Right renal pelvis (tissue), 4 donors: ENCODE measurements around the gene CDKN2C. TPM values are rescaled to one million over a fixed set of nuclear protein-coding genes. Genes with fewer than 3 reads are reported as not detected.

ENCODE experiments used
- DNase-seq, 4 donors: peaks; one replicate each; pipeline ENCODE4 v3.0.0-alpha.2; 2013; ENCODE audit warnings: low read depth in 4 of 4, low spot score in 3 of 4, missing footprints in 1 of 4
- polyA plus RNA-seq, 4 donors: library from polyadenylated mRNA; unstranded; fragments of 120-200 nt; gene quantifications; one replicate each; pipeline ENCODE4 v1.2.1, GENCODE V29; 2013; ENCODE audit not compliant: insufficient read length in 4 of 4

CDKN2C gene
- polyA plus RNA-seq, 4 donors: 10.1 to 12.0 (median 10.9) TPM

DNA sequence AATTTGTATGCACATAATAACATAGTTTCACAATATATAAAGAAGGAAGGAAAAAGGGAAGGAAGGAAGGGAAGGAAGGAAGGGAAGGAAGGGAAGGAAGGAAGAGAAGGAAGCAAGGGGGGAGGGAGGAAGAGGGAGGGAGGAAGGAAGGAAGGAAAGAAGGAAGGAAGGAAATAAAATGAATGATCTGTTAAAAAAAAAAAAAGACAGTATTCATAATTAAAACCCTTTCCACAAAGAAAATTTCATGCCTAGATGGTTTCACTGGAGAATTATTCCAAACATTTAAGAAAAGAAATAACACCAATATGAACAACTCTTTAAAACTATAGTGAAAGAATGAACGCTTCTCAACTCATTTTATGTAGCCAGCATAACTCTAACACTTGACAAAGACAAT, 44.8 kb downstream of the CDKN2C start:
- DNase-seq: no peak

DNA sequence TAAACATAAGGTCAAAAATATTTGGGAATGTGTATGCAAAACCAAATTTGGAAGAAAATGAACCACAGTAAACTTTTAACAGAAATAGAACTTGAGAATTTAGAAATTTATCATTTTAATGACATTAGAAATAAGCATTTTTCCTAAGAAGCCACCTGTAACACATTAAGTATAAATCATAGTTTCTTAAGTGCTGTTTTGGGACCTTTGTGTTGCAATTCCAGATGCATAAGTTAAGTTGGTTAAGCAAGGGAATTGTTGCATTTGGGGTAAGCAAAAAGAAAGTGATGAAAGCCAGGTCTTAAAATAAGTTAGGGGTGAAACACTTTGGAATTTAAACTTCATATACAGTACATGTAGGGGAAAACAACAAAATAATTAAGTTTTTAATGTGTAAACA, 49.8 kb downstream of the CDKN2C start:
- DNase-seq: no peak

Other genes starting within 250 kb of the CDKN2C start
- 10 to 100 TPM; 57.7 to 72.1 (median 69.5) TPM for gene FAF1, start 10.0 kb upstream of the CDKN2C start, polyA plus RNA-seq
- not detected for gene C1orf185, start 132.0 kb downstream of the CDKN2C start, polyA plus RNA-seq